Peyer's patch (tissue), 4 donors: Measurements from ENCODE around the gene NAA15. TPM values are rescaled to one million over a fixed set of nuclear protein-coding genes. Genes with fewer than 3 reads are reported as not detected.
"Not testable (repeated sequence)": the region's sequence is repeated elsewhere in the genome, so short reads cannot be mapped to it uniquely, and the experiment has no call there.

ENCODE experiments used
- DNase-seq, 3 donors: peaks; one replicate each; pipeline ENCODE4 v3.0.0-alpha.2; 2017 to 2019
- H3K27ac ChIP-seq, 4 donors: fragments of 200-600 bp; sonication (generic); one replicate each; pipeline ENCODE4 v1.5.1; 2016 to 2019
- H3K27me3 ChIP-seq, 2 donors: fragments of 200-600 bp; sonication (generic); one replicate each; pipeline ENCODE4 v1.5.1; 2019
- H3K36me3 ChIP-seq, 3 donors: fragments of 200-600 bp; sonication (generic); one replicate each; pipeline ENCODE4 v1.5.1; 2016 to 2019
- H3K4me1 ChIP-seq, 4 donors: fragments of 200-600 bp; sonication (generic); one replicate each; pipeline ENCODE4 v1.5.1; 2016 to 2019
- H3K4me3 ChIP-seq, 4 donors: fragments of 200-600 bp; sonication (generic); 1 replicate in 3 of 4; 2 replicates in 1 of 4; pipeline ENCODE4 v1.5.1; 2016 to 2019; ENCODE audit warnings: mild to moderate bottlenecking in 1 of 4
- H3K9me3 ChIP-seq, 4 donors: fragments of 200-600 bp; sonication (generic); one replicate each; pipeline ENCODE4 v1.5.1; 2016 to 2019; ENCODE audit warnings: mild to moderate bottlenecking in 1 of 4
- POLR2A ChIP-seq, 2 donors: fragments of 450-650 bp; IDR thresholded peaks; one replicate each; pipeline ENCODE4 v1.5.1; 2017; ENCODE audit warnings: antibody characterized with exemption in 2 of 2, mild to moderate bottlenecking in 2 of 2, moderate library complexity in 2 of 2
- total RNA-seq, 4 donors: library from RNA; depleted of rRNA; stranded (reverse); fragments of >200 nt; gene quantifications; one replicate each; pipeline ENCODE4 v1.1.0, GENCODE V29; 2016
- TF ChIP-seq, protein P1 (sequence below), 6 experiments: fragments of 450-650 bp in 4 of 6; fragments of 200-600 bp in 2 of 6; sonication (generic) in 1 of 6; IDR thresholded peaks; one replicate each; pipeline ENCODE4 v1.5.1; 2017 to 2019; ENCODE audit warnings: antibody characterized with exemption in 6 of 6, mild to moderate bottlenecking in 3 of 6, moderate library complexity in 1 of 6

Gene NAA15
- total RNA-seq, 4 donors from 2014 or later: 16.6 to 77.6 (median 23.5) TPM

DNA sequence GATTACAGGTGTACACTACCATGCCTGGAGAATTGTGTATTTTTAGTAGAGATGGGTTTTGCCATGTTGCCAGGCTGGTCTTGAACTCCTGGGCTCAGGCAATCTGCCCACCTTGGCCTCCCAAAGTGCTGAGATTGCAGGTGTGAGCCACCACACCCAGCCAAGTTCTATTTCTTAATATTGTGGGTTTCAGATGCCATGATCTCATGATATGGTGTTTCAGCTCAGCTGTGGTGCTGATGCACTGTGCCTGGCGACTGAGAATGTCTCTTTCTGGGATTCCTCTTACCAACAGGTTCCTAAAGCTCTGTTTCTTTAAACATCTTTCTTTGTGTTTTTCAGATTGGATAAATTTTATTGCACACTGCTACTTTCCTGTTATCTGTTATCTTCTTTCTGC, 18.3 kb downstream of the NAA15 start:
- no peak overlapping the region for H3K27ac ChIP-seq
- H3K4me1 ChIP-seq: peaks cover 0 to 15% (median 0%) of the 10 kb centered on the region in 4 donors
- DNase-seq: no peak
- H3K36me3 ChIP-seq: no peaks in the 10 kb centered on the region
- no peaks in the 10 kb centered on the region for H3K27me3 ChIP-seq
- no peaks in the 10 kb centered on the region for H3K9me3 ChIP-seq
- no peak for TF ChIP-seq POLR2A (IDR thresholded peaks at IDR 0.05)
- TF ChIP-seq, protein P1, sequence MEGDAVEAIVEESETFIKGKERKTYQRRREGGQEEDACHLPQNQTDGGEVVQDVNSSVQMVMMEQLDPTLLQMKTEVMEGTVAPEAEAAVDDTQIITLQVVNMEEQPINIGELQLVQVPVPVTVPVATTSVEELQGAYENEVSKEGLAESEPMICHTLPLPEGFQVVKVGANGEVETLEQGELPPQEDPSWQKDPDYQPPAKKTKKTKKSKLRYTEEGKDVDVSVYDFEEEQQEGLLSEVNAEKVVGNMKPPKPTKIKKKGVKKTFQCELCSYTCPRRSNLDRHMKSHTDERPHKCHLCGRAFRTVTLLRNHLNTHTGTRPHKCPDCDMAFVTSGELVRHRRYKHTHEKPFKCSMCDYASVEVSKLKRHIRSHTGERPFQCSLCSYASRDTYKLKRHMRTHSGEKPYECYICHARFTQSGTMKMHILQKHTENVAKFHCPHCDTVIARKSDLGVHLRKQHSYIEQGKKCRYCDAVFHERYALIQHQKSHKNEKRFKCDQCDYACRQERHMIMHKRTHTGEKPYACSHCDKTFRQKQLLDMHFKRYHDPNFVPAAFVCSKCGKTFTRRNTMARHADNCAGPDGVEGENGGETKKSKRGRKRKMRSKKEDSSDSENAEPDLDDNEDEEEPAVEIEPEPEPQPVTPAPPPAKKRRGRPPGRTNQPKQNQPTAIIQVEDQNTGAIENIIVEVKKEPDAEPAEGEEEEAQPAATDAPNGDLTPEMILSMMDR (IDR thresholded peaks at IDR 0.05): no peak
- no peak overlapping the region for H3K4me3 ChIP-seq

GRCh38 chr4:139322070-139322469, 20.8 kb downstream of the NAA15 start:
- H3K4me3 ChIP-seq, H3K9me3 ChIP-seq, H3K27me3 ChIP-seq, H3K27ac ChIP-seq, H3K36me3 ChIP-seq, DNase-seq: not testable (repeated sequence)
- peaks cover 0 to 18% (median 0%) of the 10 kb centered on the region in 4 donors for H3K4me1 ChIP-seq

DNA sequence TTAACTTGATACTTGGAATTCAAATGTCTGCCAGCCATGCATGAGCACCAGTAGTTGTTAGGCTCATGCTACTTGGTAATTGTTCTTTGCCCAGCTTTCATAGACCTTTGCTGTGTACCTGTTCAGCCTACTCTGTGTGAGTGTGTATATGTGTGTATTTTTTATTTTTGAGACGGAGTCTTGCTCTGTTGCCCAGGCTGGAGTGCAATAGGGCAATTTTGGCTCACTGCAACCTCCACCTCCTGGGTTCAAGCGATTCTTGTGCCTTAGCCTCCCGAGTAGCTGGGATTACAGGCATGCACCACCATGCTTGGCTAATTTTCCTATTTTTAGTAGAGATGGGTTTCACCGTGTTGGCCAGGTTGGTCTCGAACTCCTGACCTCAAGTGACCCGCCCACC, 21.2 kb downstream of the NAA15 start:
- not testable (repeated sequence) for H3K9me3 ChIP-seq, H3K27me3 ChIP-seq, DNase-seq, H3K36me3 ChIP-seq, H3K4me3 ChIP-seq, H3K27ac ChIP-seq
- peaks cover 0 to 18% (median 0%) of the 10 kb centered on the region in 4 donors for H3K4me1 ChIP-seq

GRCh38 chr4:139324620-139325019, 23.3 kb downstream of the NAA15 start:
- Histone ChIP-seq H3K36me3 (peaks cover 0 to 5% (median 0%) of the 10 kb centered on the region in 3 donors), H3K4me3 (no peak overlapping the region), H3K4me1 (peaks cover 0 to 18% (median 0%) of the 10 kb centered on the region in 4 donors), H3K27ac (no peak overlapping the region), H3K9me3 (no peaks in the 10 kb centered on the region), H3K27me3 (no peaks in the 10 kb centered on the region)
- TF ChIP-seq, protein P1 (IDR thresholded peaks at IDR 0.05): no peak
- no peak for TF ChIP-seq POLR2A (IDR thresholded peaks at IDR 0.05)
- DNase-seq: no peak

DNA sequence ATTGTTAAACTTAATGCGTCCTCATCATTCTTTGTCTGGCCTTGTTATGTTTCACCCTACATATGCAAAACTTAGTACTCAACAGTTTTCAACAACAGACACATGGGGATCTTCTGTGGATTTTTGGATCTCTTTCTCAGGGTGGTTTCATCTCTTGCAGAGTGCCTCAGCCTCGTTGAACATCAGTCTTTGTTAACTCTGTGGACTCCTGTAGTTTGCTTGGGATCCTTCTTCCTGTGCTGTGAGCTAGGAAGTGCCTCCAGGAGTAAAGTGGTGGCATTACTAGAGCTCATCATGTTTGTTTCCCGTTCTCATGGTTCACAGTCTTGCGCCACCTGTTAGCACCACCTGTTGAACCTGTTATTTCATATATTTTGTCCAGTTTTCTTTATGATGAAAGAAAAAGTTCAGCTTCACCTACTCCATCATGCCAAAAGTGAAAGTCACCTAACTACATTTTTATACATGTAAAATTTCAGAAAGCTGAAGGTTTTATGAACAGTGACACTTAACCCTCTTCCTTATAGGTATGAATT, 28.4 kb downstream of the NAA15 start:
- H3K9me3 ChIP-seq: no peaks in the 10 kb centered on the region
- H3K27ac ChIP-seq: no peak overlapping the region
- H3K4me3 ChIP-seq: no peak overlapping the region
- H3K36me3 ChIP-seq: peaks cover 0 to 7% (median 0%) of the 10 kb centered on the region in 3 donors
- TF ChIP-seq POLR2A (IDR thresholded peaks at IDR 0.05): no peak
- TF ChIP-seq, protein P1 (IDR thresholded peaks at IDR 0.05): no peak
- H3K4me1 ChIP-seq: peaks cover 0 to under 1% (median 0%) of the 10 kb centered on the region in 4 donors
- no peak for DNase-seq
- H3K27me3 ChIP-seq: no peaks in the 10 kb centered on the region

DNA sequence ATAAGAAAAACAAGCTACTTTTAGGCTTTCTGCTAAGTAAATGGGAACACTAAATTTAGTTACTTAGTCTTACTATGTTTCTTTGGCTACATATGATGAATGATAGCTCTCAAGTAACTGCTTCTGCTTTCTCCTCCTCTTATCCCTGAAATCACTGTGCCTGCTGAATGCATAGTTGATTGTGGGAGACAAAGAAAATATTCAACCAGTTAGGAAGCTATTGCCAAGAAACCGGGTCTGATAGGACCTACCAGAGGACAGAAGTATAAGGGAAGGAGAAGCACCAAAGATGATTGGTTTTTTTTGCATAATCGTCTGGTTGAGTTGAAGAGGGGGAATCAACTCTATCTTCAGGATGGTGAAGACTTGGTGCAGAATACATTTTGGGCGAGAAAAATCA, 29.0 kb downstream of the NAA15 start:
- no peak for DNase-seq
- TF ChIP-seq POLR2A (IDR thresholded peaks at IDR 0.05): no peak
- TF ChIP-seq, protein P1 (IDR thresholded peaks at IDR 0.05): no peak
- no peak overlapping the region for H3K27ac ChIP-seq
- no peaks in the 10 kb centered on the region for H3K4me1 ChIP-seq
- no peak overlapping the region for H3K4me3 ChIP-seq
- H3K36me3 ChIP-seq: peaks cover 0 to 8% (median 0%) of the 10 kb centered on the region in 3 donors
- no peaks in the 10 kb centered on the region for H3K9me3 ChIP-seq
- no peaks in the 10 kb centered on the region for H3K27me3 ChIP-seq

- Histone ChIP-seq H3K27me3 (no peaks in the 10 kb centered on the region), H3K27ac (no peak overlapping the region), H3K9me3 (no peaks in the 10 kb centered on the region), H3K4me3 (no peak overlapping the region), H3K4me1 (no peaks in the 10 kb centered on the region), H3K36me3 (peaks cover 0 to 13% (median 0%) of the 10 kb centered on the region in 3 donors)
- TF ChIP-seq, protein P1 (IDR thresholded peaks at IDR 0.05): no peak
- TF ChIP-seq POLR2A (IDR thresholded peaks at IDR 0.05): no peak
- DNase-seq: no peak
Measured at GRCh38 chr4:139331185-139331584, 29.9 kb downstream of the NAA15 start.
